ENCODE measurements around the gene RYR2. TPM values are rescaled to one million over a fixed set of nuclear protein-coding genes. Genes with fewer than 3 reads are reported as not detected.

RYR2 gene
- total and polyA plus RNA-seq, 2 donors (not counting 1 experiment from before 2014, with no cell fraction given) = not detected

- DNase-seq (no peak), ATAC-seq (ENCODE audit: low read depth) (no peak)
- Mint-ChIP-seq H3K9me3 (ENCODE audit: insufficient read depth) (no peaks in the 10 kb centered on the region), H3K4me1 (no peaks in the 10 kb centered on the region), H3K27me3 (no peaks in the 10 kb centered on the region), H3K27ac (no peak overlapping the region), H3K4me3 (no peak overlapping the region)
- no peak overlapping the region for H3K4me2 ChIP-seq (replicated peaks; ENCODE audit: low read depth, low read length, poor library complexity, severe bottlenecking)
- 94% methylated on average over 1 of the region's 2 CpGs for WGBS (ENCODE audit: insufficient coverage)
- H3K9me3 ChIP-seq (ENCODE audit: control extremely low read depth in 1 of 3, control insufficient read depth in 2 of 3, insufficient read depth in 1 of 3, low read length in 2 of 3) = no peaks in the 10 kb centered on the region
- H3K4me1 ChIP-seq (ENCODE audit: control insufficient read depth in 2 of 2, insufficient read depth in 2 of 2, low read length in 2 of 2) = no peaks in the 10 kb centered on the region
- TF ChIP-seq EZH2 (IDR thresholded peaks at IDR 0.05; ENCODE audit: borderline replicate concordance, insufficient read depth, low read depth, low read length, poor library complexity, severe bottlenecking) = no peak
- no peak for TF ChIP-seq CTCF (IDR thresholded peaks at IDR 0.05)
- H3K36me3 ChIP-seq (replicated peaks in 1 of 2; ENCODE audit: control extremely low read depth in 1 of 2, control insufficient read depth in 1 of 2, extremely low read depth in 1 of 2, insufficient read depth in 2 of 2, low read length in 1 of 2) = no peaks in the 10 kb centered on the region
- ChIA-PET CTCF (no interaction called here), POLR2A (no interaction called here)
- intact Hi-C loops (cut with micrococcal nuclease) = no loop called here
- H2AFZ ChIP-seq (ENCODE audit: insufficient read depth, low read depth, low read length, poor library complexity, severe bottlenecking) = no peak overlapping the region
- no peak overlapping the region for H3K27ac ChIP-seq (ENCODE audit: low read length in 2 of 2)
- no peak overlapping the region for H3K4me3 ChIP-seq (ENCODE audit: control extremely low read depth in 1 of 5, extremely low read depth in 1 of 5, insufficient read depth in 1 of 5, low read depth in 2 of 5, low read length in 4 of 5)
- no peak overlapping the region for H3K9ac ChIP-seq (ENCODE audit: low read length)
- H3K27me3 ChIP-seq (replicated peaks in 1 of 4; ENCODE audit: control extremely low read depth in 1 of 4, control insufficient read depth in 3 of 4, insufficient read depth in 4 of 4, low read length in 3 of 4) = no peaks in the 10 kb centered on the region
- no peaks in the 10 kb centered on the region for H4K20me1 ChIP-seq (ENCODE audit: control insufficient read depth, insufficient read depth, low read length, poor library complexity, severe bottlenecking)
- no peaks in the 10 kb centered on the region for H3K79me2 ChIP-seq (ENCODE audit: control insufficient read depth, insufficient read depth, low read length)
Observed at GRCh38 chr1:237640011-237640671, 598.2 kb downstream of the RYR2 start.

- H3K4me2 ChIP-seq (replicated peaks; ENCODE audit: low read depth, low read length, poor library complexity, severe bottlenecking) = no peak overlapping the region
- no peaks in the 10 kb centered on the region for H4K20me1 ChIP-seq (ENCODE audit: control insufficient read depth, insufficient read depth, low read length, poor library complexity, severe bottlenecking)
- no peak overlapping the region for H3K4me3 Mint-ChIP-seq
- H3K9me3 ChIP-seq (ENCODE audit: control extremely low read depth in 1 of 3, control insufficient read depth in 2 of 3, insufficient read depth in 1 of 3, low read length in 2 of 3) = no peaks in the 10 kb centered on the region
- H3K27ac Mint-ChIP-seq = no peak overlapping the region
- no peaks in the 10 kb centered on the region for H3K79me2 ChIP-seq (ENCODE audit: control insufficient read depth, insufficient read depth, low read length)
- H3K9me3 Mint-ChIP-seq (ENCODE audit: insufficient read depth) = no peaks in the 10 kb centered on the region
- no peaks in the 10 kb centered on the region for H3K27me3 Mint-ChIP-seq
- TF ChIP-seq CTCF (IDR thresholded peaks at IDR 0.05) (no peak), EZH2 (IDR thresholded peaks at IDR 0.05; ENCODE audit: borderline replicate concordance, insufficient read depth, low read depth, low read length, poor library complexity, severe bottlenecking) (no peak)
- no peaks in the 10 kb centered on the region for H3K4me1 ChIP-seq (ENCODE audit: control insufficient read depth in 2 of 2, insufficient read depth in 2 of 2, low read length in 2 of 2)
- DNase-seq (no peak), ATAC-seq (ENCODE audit: low read depth) (no peak)
- no CpG with 5 or more reads among the region's 2 CpGs for WGBS (ENCODE audit: insufficient coverage)
- no peaks in the 10 kb centered on the region for H3K36me3 ChIP-seq (replicated peaks in 1 of 2; ENCODE audit: control extremely low read depth in 1 of 2, control insufficient read depth in 1 of 2, extremely low read depth in 1 of 2, insufficient read depth in 2 of 2, low read length in 1 of 2)
- H3K9ac ChIP-seq (ENCODE audit: low read length) = no peak overlapping the region
- no peaks in the 10 kb centered on the region for H3K4me1 Mint-ChIP-seq
- intact Hi-C loops (cut with micrococcal nuclease) = no loop called here
- H3K4me3 ChIP-seq (ENCODE audit: control extremely low read depth in 1 of 5, extremely low read depth in 1 of 5, insufficient read depth in 1 of 5, low read depth in 2 of 5, low read length in 4 of 5) = no peak overlapping the region
- no peak overlapping the region for H2AFZ ChIP-seq (ENCODE audit: insufficient read depth, low read depth, low read length, poor library complexity, severe bottlenecking)
- CTCF ChIA-PET = no interaction called here
- no peaks in the 10 kb centered on the region for H3K27me3 ChIP-seq (replicated peaks in 1 of 4; ENCODE audit: control extremely low read depth in 1 of 4, control insufficient read depth in 3 of 4, insufficient read depth in 4 of 4, low read length in 3 of 4)
- POLR2A ChIA-PET = no interaction called here
- no peak overlapping the region for H3K27ac ChIP-seq (ENCODE audit: low read length in 2 of 2)
Observed at GRCh38 chr1:237640966-237641365, 599.0 kb downstream of the RYR2 start.
